ENCODE measurements around the gene KCNJ6.
"Not testable (repeated sequence)": the region's sequence is repeated elsewhere in the genome, so short reads cannot be mapped to it uniquely, and the experiment has no call there.

Gene KCNJ6

GRCh38 chr21:37579356-37579755, 336.9 kb downstream of the KCNJ6 start:
- no peaks in the 10 kb centered on the region for H3K4me1 ChIP-seq (ENCODE audit: insufficient read depth, low read length)
- H3K27me3 ChIP-seq (ENCODE audit: insufficient read depth, low read length): no peaks in the 10 kb centered on the region
- no peak overlapping the region for H3K4me3 ChIP-seq (ENCODE audit: low read length)
- no peak overlapping the region for H3K9ac ChIP-seq (ENCODE audit: low read depth, low read length)
- no peak overlapping the region for H3K27ac ChIP-seq (ENCODE audit: low read depth, low read length)
- H3K36me3 ChIP-seq (ENCODE audit: insufficient read depth, low read length): no peaks in the 10 kb centered on the region
- H3K9me3 ChIP-seq (ENCODE audit: insufficient read depth, low read depth, low read length): peaks cover 22% of the 10 kb centered on the region
- WGBS: 93% methylated on average over 1 of the region's 1 CpG

DNA sequence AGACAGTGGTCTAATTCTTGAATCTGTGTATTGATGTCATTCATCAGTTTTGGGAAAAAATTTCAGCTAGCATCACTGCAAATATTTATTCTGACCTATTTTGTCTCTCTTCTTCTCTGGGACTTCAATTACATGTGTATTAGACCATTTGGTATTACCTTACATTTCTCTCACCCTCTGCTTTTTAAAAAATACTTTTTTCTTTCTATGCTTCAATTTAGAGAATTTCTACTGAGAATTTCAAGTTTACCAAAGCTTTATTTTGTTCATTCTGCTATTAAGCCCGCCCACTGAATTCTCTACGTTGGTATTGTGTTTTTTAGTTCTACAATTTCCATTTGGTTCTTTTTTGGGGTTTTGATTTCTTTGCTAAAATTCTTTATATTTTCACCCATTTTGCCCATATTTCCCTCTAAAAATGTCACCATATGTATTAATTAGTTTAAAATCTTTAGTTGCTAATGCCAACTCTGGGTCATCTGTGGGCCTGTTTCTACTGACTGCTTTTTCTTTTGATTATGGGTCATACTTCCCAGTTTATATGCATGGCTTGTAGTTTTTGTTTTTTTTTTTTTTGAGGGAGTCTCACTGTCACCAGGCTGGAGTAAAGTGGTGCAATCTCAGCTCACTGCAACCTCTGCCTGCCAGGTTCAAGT, 337.7 kb downstream of the KCNJ6 start:
- Histone ChIP-seq H3K27ac (ENCODE audit: low read depth, low read length) (no peak overlapping the region), H3K4me1 (ENCODE audit: insufficient read depth, low read length) (no peaks in the 10 kb centered on the region), H3K36me3 (ENCODE audit: insufficient read depth, low read length) (no peaks in the 10 kb centered on the region), H3K27me3 (ENCODE audit: insufficient read depth, low read length) (no peaks in the 10 kb centered on the region), H3K4me3 (ENCODE audit: low read length) (no peak overlapping the region), H3K9ac (ENCODE audit: low read depth, low read length) (no peak overlapping the region), H3K9me3 (ENCODE audit: insufficient read depth, low read depth, low read length) (peaks cover 22% of the 10 kb centered on the region)
- 100% methylated on average over 2 of the region's 2 CpGs for WGBS

- not testable (repeated sequence) for H3K9ac ChIP-seq (ENCODE audit: low read depth, low read length); H3K4me3 ChIP-seq (ENCODE audit: low read length); H3K36me3 ChIP-seq (ENCODE audit: insufficient read depth, low read length); H3K27ac ChIP-seq (ENCODE audit: low read depth, low read length); H3K27me3 ChIP-seq (ENCODE audit: insufficient read depth, low read length); H3K4me1 ChIP-seq (ENCODE audit: insufficient read depth, low read length)
- H3K9me3 ChIP-seq (ENCODE audit: insufficient read depth, low read depth, low read length): peaks cover 22% of the 10 kb centered on the region
- WGBS: 80% methylated on average over 1 of the region's 1 CpG
These were observed 339.3 kb downstream of the KCNJ6 start for GRCh38 chr21:37576929-37577328.

GRCh38 chr21:37575580-37575979, 340.7 kb downstream of the KCNJ6 start:
- Histone ChIP-seq H3K4me3 (ENCODE audit: low read length) (no peak overlapping the region), H3K9ac (ENCODE audit: low read depth, low read length) (no peak overlapping the region), H3K36me3 (ENCODE audit: insufficient read depth, low read length) (no peaks in the 10 kb centered on the region), H3K9me3 (ENCODE audit: insufficient read depth, low read depth, low read length) (peaks cover 22% of the 10 kb centered on the region), H3K27me3 (ENCODE audit: insufficient read depth, low read length) (no peaks in the 10 kb centered on the region), H3K27ac (ENCODE audit: low read depth, low read length) (no peak overlapping the region), H3K4me1 (ENCODE audit: insufficient read depth, low read length) (no peaks in the 10 kb centered on the region)
- 91% methylated on average over 11 of the region's 11 CpGs for WGBS

DNA sequence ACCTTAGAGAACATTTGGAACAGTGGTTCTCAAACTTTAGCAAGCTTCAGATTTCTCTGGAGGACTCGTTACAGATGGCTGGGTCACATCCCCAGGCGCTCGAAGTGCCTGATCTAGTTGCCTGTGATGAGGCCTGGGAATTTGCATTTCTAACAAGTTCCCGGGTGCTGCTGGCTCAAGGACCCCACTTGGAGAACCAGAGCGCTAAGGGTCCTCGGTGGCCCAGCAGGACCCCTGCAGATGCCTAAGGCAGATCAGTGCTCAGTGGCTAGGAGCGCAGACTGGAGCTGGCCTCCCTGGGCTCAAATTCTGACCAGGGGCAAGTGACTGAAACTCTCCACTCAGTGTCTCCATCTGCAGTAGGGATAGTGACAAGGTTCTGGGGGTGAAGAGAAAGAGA, 341.5 kb downstream of the KCNJ6 start:
- WGBS: 93% methylated on average over 7 of the region's 7 CpGs
- Histone ChIP-seq H3K27me3 (ENCODE audit: insufficient read depth, low read length) (no peaks in the 10 kb centered on the region), H3K9me3 (ENCODE audit: insufficient read depth, low read depth, low read length) (peaks cover 22% of the 10 kb centered on the region), H3K27ac (ENCODE audit: low read depth, low read length) (no peak overlapping the region), H3K9ac (ENCODE audit: low read depth, low read length) (no peak overlapping the region), H3K4me1 (ENCODE audit: insufficient read depth, low read length) (no peaks in the 10 kb centered on the region), H3K4me3 (ENCODE audit: low read length) (no peak overlapping the region), H3K36me3 (ENCODE audit: insufficient read depth, low read length) (no peaks in the 10 kb centered on the region)

- H3K9ac ChIP-seq (ENCODE audit: low read depth, low read length): no peak overlapping the region
- no peaks in the 10 kb centered on the region for H3K4me1 ChIP-seq (ENCODE audit: insufficient read depth, low read length)
- no peaks in the 10 kb centered on the region for H3K27me3 ChIP-seq (ENCODE audit: insufficient read depth, low read length)
- no peak overlapping the region for H3K27ac ChIP-seq (ENCODE audit: low read depth, low read length)
- peaks cover 17% of the 10 kb centered on the region for H3K9me3 ChIP-seq (ENCODE audit: insufficient read depth, low read depth, low read length)
- H3K4me3 ChIP-seq (ENCODE audit: low read length): no peak overlapping the region
- WGBS: 94% methylated on average over 6 of the region's 6 CpGs
- H3K36me3 ChIP-seq (ENCODE audit: insufficient read depth, low read length): no peaks in the 10 kb centered on the region
These were observed 341.9 kb downstream of the KCNJ6 start for GRCh38 chr21:37574316-37574715.

DNA sequence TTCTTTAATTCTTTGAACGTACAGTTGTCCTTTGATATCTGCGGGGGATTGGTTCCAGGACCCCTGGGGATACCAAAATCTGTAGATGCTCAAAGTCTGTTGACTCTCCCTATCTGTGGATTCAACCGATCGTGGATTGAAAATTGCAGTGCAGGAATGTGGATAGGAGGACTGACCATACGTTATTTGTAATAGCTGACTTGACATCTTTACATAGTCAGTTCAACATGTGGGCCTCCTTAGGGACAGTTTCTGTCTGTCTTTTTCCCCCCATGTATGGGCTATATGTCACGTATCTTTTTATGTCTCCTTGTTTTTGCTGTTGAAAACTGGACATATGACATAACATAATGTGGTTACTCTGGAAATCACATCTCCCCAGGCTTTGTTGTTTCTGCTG, 344.8 kb downstream of the KCNJ6 start:
- Histone ChIP-seq H3K9ac (ENCODE audit: low read depth, low read length) (no peak overlapping the region), H3K36me3 (ENCODE audit: insufficient read depth, low read length) (no peaks in the 10 kb centered on the region), H3K4me1 (ENCODE audit: insufficient read depth, low read length) (no peaks in the 10 kb centered on the region), H3K4me3 (ENCODE audit: low read length) (no peak overlapping the region), H3K27me3 (ENCODE audit: insufficient read depth, low read length) (no peaks in the 10 kb centered on the region), H3K27ac (ENCODE audit: low read depth, low read length) (no peak overlapping the region), H3K9me3 (ENCODE audit: insufficient read depth, low read depth, low read length) (no peaks in the 10 kb centered on the region)
- 90% methylated on average over 5 of the region's 6 CpGs for WGBS

GRCh38 chr21:37568916-37569315, 347.3 kb downstream of the KCNJ6 start:
- Histone ChIP-seq H3K9me3 (ENCODE audit: insufficient read depth, low read depth, low read length) (no peaks in the 10 kb centered on the region), H3K36me3 (ENCODE audit: insufficient read depth, low read length) (no peaks in the 10 kb centered on the region), H3K27ac (ENCODE audit: low read depth, low read length) (no peak overlapping the region), H3K27me3 (ENCODE audit: insufficient read depth, low read length) (no peaks in the 10 kb centered on the region), H3K4me1 (ENCODE audit: insufficient read depth, low read length) (peaks cover 10% of the 10 kb centered on the region; the same call in 1 of the 2 replicates), H3K9ac (ENCODE audit: low read depth, low read length) (no peak overlapping the region), H3K4me3 (ENCODE audit: low read length) (no peak overlapping the region)
- WGBS: 90% methylated on average over 5 of the region's 5 CpGs

- no peaks in the 10 kb centered on the region for H3K36me3 ChIP-seq (ENCODE audit: insufficient read depth, low read length)
- H3K4me1 ChIP-seq (ENCODE audit: insufficient read depth, low read length): peaks cover 10% of the 10 kb centered on the region; the same call in 1 of the 2 replicates
- no peak overlapping the region for H3K9ac ChIP-seq (ENCODE audit: low read depth, low read length)
- WGBS: 93% methylated on average over 6 of the region's 6 CpGs
- no peak overlapping the region for H3K27ac ChIP-seq (ENCODE audit: low read depth, low read length)
- H3K27me3 ChIP-seq (ENCODE audit: insufficient read depth, low read length): peaks cover under 1% of the 10 kb centered on the region; the same call in 1 of the 2 replicates
- no peak overlapping the region for H3K4me3 ChIP-seq (ENCODE audit: low read length)
- no peaks in the 10 kb centered on the region for H3K9me3 ChIP-seq (ENCODE audit: insufficient read depth, low read depth, low read length)
These were observed 347.8 kb downstream of the KCNJ6 start for GRCh38 chr21:37568415-37568814.

GRCh38 chr21:37566790-37567615, 349.3 kb downstream of the KCNJ6 start:
- no peaks in the 10 kb centered on the region for H3K9me3 ChIP-seq (ENCODE audit: insufficient read depth, low read depth, low read length)
- no peak overlapping the region for H3K27ac ChIP-seq (ENCODE audit: low read depth, low read length)
- H3K4me3 ChIP-seq (ENCODE audit: low read length): no peak overlapping the region
- no peaks in the 10 kb centered on the region for H3K36me3 ChIP-seq (ENCODE audit: insufficient read depth, low read length)
- peaks cover 10% of the 10 kb centered on the region; the same call in 1 of the 2 replicates for H3K4me1 ChIP-seq (ENCODE audit: insufficient read depth, low read length)
- peaks cover 12% of the 10 kb centered on the region for H3K27me3 ChIP-seq (ENCODE audit: insufficient read depth, low read length)
- WGBS: 94% methylated on average over 14 of the region's 14 CpGs
- no peak overlapping the region for H3K9ac ChIP-seq (ENCODE audit: low read depth, low read length)

GRCh38 chr21:37565530-37566223, 350.6 kb downstream of the KCNJ6 start:
- 95% methylated on average over 14 of the region's 14 CpGs for WGBS
- no peak overlapping the region for H3K9ac ChIP-seq (ENCODE audit: low read depth, low read length)
- H3K9me3 ChIP-seq (ENCODE audit: insufficient read depth, low read depth, low read length): no peaks in the 10 kb centered on the region
- no peak overlapping the region for H3K4me3 ChIP-seq (ENCODE audit: low read length)
- peaks cover 10% of the 10 kb centered on the region; the same call in 1 of the 2 replicates for H3K4me1 ChIP-seq (ENCODE audit: insufficient read depth, low read length)
- no peaks in the 10 kb centered on the region for H3K36me3 ChIP-seq (ENCODE audit: insufficient read depth, low read length)
- H3K27me3 ChIP-seq (ENCODE audit: insufficient read depth, low read length): peaks cover 12% of the 10 kb centered on the region
- H3K27ac ChIP-seq (ENCODE audit: low read depth, low read length): no peak overlapping the region
